Lower leg skin (tissue), 3 donors: ENCODE data around the gene ACACA.

Source experiments
- POLR2A ChIP-seq, 2 donors: fragments of 450-650 bp; IDR thresholded peaks; one replicate each; pipeline ENCODE4 v1.6.1; 2016 to 2017; ENCODE audit warnings: antibody characterized with exemption in 2 of 2, mild to moderate bottlenecking in 1 of 2, moderate library complexity in 1 of 2
- TF ChIP-seq, protein P1 (sequence below), 3 donors: fragments of 450-650 bp; IDR thresholded peaks; one replicate each; pipeline ENCODE4 v1.5.1; 2016; ENCODE audit warnings: antibody characterized with exemption in 3 of 3, mild to moderate bottlenecking in 3 of 3, moderate library complexity in 2 of 3

DNA sequence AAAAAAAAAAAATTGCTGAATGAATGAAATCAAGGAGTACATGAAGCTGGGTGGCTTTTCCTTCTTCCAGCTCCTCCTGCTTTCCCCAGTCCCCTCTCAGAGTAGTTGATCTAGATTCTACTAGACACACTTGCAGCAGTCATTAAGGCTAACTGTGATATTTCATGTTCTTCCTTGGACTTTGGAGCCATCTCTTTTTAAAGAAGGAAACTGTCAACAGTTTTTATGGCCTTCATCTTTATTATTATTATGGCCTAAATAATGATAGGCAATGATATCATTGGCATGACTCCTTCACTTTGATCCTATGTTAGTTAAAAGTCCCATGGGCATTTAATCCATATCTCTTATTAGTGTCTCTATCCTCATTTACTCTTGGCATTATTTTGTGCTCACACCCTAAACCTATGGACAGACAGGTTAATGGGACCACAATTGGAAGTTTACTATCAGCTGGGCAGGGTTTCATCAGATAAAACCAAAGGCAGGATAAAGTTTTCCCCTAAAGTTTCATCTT lies 21.1 kb downstream of the ACACA start:
- TF ChIP-seq, protein P1, sequence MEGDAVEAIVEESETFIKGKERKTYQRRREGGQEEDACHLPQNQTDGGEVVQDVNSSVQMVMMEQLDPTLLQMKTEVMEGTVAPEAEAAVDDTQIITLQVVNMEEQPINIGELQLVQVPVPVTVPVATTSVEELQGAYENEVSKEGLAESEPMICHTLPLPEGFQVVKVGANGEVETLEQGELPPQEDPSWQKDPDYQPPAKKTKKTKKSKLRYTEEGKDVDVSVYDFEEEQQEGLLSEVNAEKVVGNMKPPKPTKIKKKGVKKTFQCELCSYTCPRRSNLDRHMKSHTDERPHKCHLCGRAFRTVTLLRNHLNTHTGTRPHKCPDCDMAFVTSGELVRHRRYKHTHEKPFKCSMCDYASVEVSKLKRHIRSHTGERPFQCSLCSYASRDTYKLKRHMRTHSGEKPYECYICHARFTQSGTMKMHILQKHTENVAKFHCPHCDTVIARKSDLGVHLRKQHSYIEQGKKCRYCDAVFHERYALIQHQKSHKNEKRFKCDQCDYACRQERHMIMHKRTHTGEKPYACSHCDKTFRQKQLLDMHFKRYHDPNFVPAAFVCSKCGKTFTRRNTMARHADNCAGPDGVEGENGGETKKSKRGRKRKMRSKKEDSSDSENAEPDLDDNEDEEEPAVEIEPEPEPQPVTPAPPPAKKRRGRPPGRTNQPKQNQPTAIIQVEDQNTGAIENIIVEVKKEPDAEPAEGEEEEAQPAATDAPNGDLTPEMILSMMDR (IDR thresholded peaks at IDR 0.05) = no peak
- no peak for TF ChIP-seq POLR2A (IDR thresholded peaks at IDR 0.05)
